Esophagus (tissue), 2 donors: Measurements from ENCODE around the gene PLCB4. TPM values are rescaled to one million over a fixed set of nuclear protein-coding genes. Genes with fewer than 3 reads are reported as not detected.

Source experiments
- H3K27ac ChIP-seq, 2 donors: one replicate each; pipeline ENCODE4 v1.5.1; 2013; ENCODE audit warnings: low read depth in 2 of 2, mild to moderate bottlenecking in 2 of 2, inconsistent platforms in 1 of 2, low read length in 1 of 2, moderate library complexity in 1 of 2
- H3K27me3 ChIP-seq, 2 donors: one replicate each; pipeline ENCODE4 v1.6.1; 2013; ENCODE audit warnings: low read length in 2 of 2, control low read depth in 1 of 2, mild to moderate bottlenecking in 1 of 2; ENCODE audit not compliant: insufficient read depth in 2 of 2, control insufficient read depth in 1 of 2
- H3K36me3 ChIP-seq, 2 donors: one replicate each; pipeline ENCODE4 v1.6.1; 2013; ENCODE audit warnings: low read length in 1 of 2; ENCODE audit not compliant: control insufficient read depth in 2 of 2, insufficient read depth in 2 of 2
- H3K4me1 ChIP-seq, 2 donors: one replicate each; pipeline ENCODE4 v1.6.1; 2013; ENCODE audit warnings: low read length in 1 of 2; ENCODE audit not compliant: control insufficient read depth in 2 of 2, insufficient read depth in 2 of 2
- H3K4me3 ChIP-seq, 2 donors: one replicate each; pipeline ENCODE4 v1.5.1; 2013; ENCODE audit warnings: low read length in 2 of 2, mild to moderate bottlenecking in 2 of 2, low read depth in 1 of 2, moderate library complexity in 1 of 2
- H3K9me3 ChIP-seq, 2 donors: one replicate each; pipeline ENCODE4 v1.6.1; 2013; ENCODE audit warnings: mild to moderate bottlenecking in 2 of 2, low read depth in 1 of 2, low read length in 1 of 2, moderate library complexity in 1 of 2; ENCODE audit not compliant: control insufficient read depth in 2 of 2, insufficient read depth in 1 of 2
- WGBS, 2 donors: extraction: QIAGEN DNeasy Blood & Tissue Kit; methylation state at CpG; one replicate each; pipeline ENCODE4 v1.1.7; 2013; 5-methylcytosine and 5-hydroxymethylcytosine counted together
- polyA plus RNA-seq, 2 donors: library from polyadenylated mRNA; stranded (reverse); fragments of 200-250 nt; gene quantifications; one replicate each; pipeline ENCODE4 v1.2.3, GENCODE V29; 2013
- donor health status: healthy with polysubstance abuse.
- donor health status: Bipolar disorder and iron deficiency.

Gene PLCB4
- polyA plus RNA-seq, 2 donors: 1.9 to 2.2 TPM

DNA sequence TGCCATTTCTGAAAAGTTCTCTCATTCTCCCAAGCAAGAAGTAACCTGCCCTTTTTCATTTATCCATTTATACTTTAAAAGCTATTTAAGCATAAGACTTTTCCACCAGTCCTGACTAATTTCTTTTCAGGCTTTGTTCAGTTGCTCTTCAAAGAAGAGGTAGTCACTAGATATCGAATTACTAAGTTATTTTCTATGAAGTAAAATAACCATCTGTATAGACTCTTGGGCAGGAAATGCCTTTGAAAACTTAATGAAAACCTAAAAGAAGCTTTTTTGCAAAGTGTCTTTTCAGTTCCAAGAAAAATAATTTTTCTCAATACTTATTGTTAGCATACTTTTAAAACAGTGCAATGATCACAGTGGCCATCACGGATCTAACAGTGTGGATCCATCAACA is 414.2 kb downstream of the PLCB4 start:
- H3K4me3 ChIP-seq: no peak overlapping the region
- H3K4me1 ChIP-seq: no peaks in the 10 kb centered on the region
- 44 to 67% methylated on average over 2 of the region's 2 CpGs for WGBS, 2 donors
- H3K27me3 ChIP-seq: no peaks in the 10 kb centered on the region
- no peaks in the 10 kb centered on the region for H3K9me3 ChIP-seq
- H3K36me3 ChIP-seq: no peaks in the 10 kb centered on the region
- H3K27ac ChIP-seq: no peak overlapping the region

DNA sequence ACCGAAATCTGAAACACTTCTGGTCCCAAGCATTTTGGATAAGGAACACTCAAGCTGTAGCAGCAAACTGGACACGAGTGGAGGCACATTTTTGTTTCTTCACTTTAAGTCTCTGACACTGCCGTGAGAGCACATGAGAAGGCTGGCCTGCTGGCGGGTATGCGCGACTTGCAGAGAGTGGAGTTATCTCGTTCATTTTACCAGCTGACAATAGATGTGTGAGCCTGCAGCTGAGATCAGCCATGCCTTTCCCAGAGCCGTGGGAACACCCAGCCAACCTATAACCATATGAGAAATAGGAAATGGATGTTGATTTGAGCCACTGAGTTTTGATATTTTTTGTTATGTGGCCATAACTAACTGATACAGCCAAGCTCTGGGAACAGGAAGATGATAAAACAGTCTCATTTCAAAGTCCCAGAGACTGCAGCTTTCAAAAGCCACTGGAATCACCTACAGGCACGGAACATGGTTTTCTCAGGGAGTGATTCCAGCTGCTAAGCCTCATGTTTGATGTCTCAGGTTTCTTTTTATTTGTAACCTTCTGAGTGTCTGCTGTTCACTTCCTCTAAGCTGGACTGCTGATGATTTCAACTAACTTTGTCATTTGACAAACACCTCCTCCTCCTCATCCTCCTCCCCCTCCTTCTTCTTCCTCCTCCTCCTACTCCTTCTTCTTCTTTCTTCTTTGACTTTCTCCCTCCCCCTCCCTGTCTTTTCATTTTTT is 416.9 kb downstream of the PLCB4 start:
- WGBS, 2 donors: 73 to 81% methylated on average over 9 of the region's 9 CpGs
- Histone ChIP-seq H3K27me3 (no peaks in the 10 kb centered on the region), H3K4me3 (no peak overlapping the region), H3K36me3 (no peaks in the 10 kb centered on the region), H3K27ac (no peak overlapping the region), H3K4me1 (no peaks in the 10 kb centered on the region), H3K9me3 (no peaks in the 10 kb centered on the region)

DNA sequence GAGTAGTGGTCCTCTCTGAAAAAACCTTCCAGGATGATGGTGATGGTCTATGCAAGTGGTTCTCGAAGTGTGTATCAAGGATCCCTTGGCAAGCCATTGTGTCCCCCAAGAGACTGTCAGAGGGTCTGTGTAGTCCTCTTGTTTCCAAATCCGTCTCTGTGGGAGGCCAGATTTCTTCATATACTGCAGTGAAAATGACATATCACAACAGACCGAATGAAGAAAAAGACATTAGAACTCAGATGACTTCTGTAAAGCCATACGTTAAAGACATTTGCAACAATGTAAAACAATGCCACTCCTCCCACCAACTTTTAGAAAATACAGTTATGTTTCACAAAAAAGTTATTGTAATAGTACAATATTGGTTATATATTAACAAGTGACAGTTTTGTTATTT is 418.3 kb downstream of the PLCB4 start:
- 80 to 82% methylated on average over 4 of the region's 4 CpGs for WGBS, 2 donors
- no peaks in the 10 kb centered on the region for H3K36me3 ChIP-seq

DNA sequence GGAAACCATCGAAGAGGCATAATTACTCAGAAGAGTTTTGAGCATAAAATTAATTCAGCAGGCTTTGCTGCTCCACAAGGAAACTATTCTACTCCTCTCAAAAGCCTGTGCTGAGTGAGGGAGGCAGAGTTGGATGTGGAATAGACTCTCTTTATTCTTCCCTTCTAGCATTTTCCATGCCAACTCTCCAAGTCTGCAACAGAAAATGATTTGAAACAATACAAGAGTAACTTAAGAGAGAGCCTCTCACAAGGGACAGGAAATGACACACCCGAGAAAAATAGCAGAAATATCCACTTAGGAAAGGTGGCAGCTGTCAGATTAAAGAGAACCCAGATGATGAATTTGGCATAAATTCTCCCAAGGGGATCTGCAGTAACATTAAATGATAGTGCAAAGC is 419.2 kb downstream of the PLCB4 start:
- H3K27ac ChIP-seq: no peak overlapping the region
- no peaks in the 10 kb centered on the region for H3K36me3 ChIP-seq
- no peaks in the 10 kb centered on the region for H3K27me3 ChIP-seq
- no peaks in the 10 kb centered on the region for H3K4me1 ChIP-seq
- H3K4me3 ChIP-seq: no peak overlapping the region
- WGBS, 2 donors: 42 to 52% methylated on average over 2 of the region's 2 CpGs
- no peaks in the 10 kb centered on the region for H3K9me3 ChIP-seq

More for the DNA sequence above, 418.3 kb downstream of the PLCB4 start:
- H3K9me3 ChIP-seq: no peaks in the 10 kb centered on the region
- no peaks in the 10 kb centered on the region for H3K4me1 ChIP-seq
- H3K4me3 ChIP-seq: no peak overlapping the region
- H3K27ac ChIP-seq: no peak overlapping the region
- no peaks in the 10 kb centered on the region for H3K27me3 ChIP-seq

DNA sequence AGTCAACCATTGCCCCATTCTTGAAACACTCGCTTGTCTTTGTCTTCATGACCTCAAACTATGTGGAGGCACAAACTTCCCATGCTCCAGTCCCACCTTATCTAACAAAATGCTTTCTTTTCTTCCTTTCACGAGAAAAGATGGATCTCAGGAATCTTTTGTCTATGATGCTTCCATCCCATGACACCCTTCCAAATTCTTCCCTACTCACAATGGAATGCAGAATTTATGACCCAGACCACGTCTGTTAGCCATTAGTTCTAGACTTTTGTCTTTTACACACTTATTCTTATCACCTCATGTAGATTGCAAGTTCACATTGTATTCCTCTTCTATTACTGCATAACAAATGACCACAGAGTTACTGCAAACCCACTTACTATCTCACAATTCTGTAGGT is 421.3 kb downstream of the PLCB4 start:
- Histone ChIP-seq H3K36me3 (no peaks in the 10 kb centered on the region), H3K4me3 (no peak overlapping the region), H3K27ac (no peak overlapping the region), H3K27me3 (no peaks in the 10 kb centered on the region), H3K4me1 (no peaks in the 10 kb centered on the region), H3K9me3 (no peaks in the 10 kb centered on the region)
- WGBS, 2 donors: 75 to 76% methylated on average over 3 of the region's 3 CpGs

DNA sequence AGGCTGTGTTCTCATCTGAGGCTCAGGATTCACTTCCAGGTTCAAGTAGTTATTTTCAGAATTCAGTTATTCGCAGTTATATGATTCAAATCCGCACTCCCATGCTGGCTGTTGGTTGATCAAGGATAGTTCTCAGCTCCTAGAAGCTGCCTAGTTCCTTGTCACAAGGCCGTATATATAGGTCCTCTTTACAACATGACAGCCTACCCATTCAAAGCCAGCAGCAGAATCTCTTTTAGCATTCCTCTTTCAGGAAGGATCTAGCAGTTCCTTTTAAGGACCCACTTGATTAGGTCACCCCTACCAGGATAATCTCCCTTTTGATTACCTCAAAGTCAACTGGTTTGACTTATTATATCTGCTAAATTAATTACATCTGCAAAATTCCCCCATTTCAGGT is 421.7 kb downstream of the PLCB4 start:
- 92 to 93% methylated on average over 3 of the region's 3 CpGs for WGBS, 2 donors
- no peaks in the 10 kb centered on the region for H3K27me3 ChIP-seq
- no peaks in the 10 kb centered on the region for H3K9me3 ChIP-seq
- no peak overlapping the region for H3K4me3 ChIP-seq
- H3K4me1 ChIP-seq: no peaks in the 10 kb centered on the region
- no peak overlapping the region for H3K27ac ChIP-seq
- H3K36me3 ChIP-seq: no peaks in the 10 kb centered on the region

DNA sequence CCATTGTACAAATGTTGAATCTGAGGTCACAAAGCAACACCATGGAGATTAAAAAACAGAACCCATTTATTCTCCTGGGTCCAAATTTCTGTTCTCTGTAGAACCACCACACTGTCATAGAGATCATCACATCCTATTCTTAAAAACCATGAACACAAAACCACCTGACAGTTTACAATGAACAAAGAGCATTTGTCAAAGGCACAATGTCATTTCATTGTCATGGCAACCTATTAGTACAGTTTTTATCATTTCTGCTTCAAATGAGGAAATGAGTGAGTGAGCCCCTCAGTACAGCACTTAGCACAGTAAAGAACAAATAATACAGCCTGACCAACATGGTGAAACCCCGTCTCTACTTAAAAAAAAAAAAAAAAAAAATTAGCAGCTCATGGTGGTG is 422.4 kb downstream of the PLCB4 start:
- Histone ChIP-seq H3K27me3 (no peaks in the 10 kb centered on the region), H3K27ac (no peak overlapping the region), H3K9me3 (no peaks in the 10 kb centered on the region), H3K36me3 (no peaks in the 10 kb centered on the region), H3K4me3 (no peak overlapping the region), H3K4me1 (no peaks in the 10 kb centered on the region)
- 64 to 67% methylated on average over 1 of the region's 1 CpG for WGBS, 2 donors

DNA sequence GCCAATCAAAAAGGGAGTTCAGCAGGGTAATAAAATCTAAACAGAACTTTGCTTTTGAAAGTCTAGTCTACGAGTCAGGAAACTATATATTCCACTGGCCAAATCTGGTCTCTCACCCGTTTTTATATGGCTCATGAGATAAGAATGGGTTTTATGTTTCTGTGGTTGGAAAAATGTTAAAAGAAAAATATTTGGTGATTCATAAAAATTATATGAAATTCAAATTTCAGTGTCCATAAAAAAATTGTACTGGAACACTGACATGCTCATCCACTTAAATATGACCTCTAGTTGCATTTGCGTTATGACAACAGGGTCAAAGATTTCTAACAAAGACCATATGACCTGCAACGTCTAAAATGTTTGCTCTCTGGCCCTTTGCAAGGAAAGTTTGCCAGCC is 423.2 kb downstream of the PLCB4 start:
- H3K4me1 ChIP-seq: no peaks in the 10 kb centered on the region
- 64 to 67% methylated on average over 4 of the region's 4 CpGs for WGBS, 2 donors
- H3K36me3 ChIP-seq: no peaks in the 10 kb centered on the region
- H3K4me3 ChIP-seq: no peak overlapping the region
- no peaks in the 10 kb centered on the region for H3K9me3 ChIP-seq
- H3K27me3 ChIP-seq: no peaks in the 10 kb centered on the region
- no peak overlapping the region for H3K27ac ChIP-seq

DNA sequence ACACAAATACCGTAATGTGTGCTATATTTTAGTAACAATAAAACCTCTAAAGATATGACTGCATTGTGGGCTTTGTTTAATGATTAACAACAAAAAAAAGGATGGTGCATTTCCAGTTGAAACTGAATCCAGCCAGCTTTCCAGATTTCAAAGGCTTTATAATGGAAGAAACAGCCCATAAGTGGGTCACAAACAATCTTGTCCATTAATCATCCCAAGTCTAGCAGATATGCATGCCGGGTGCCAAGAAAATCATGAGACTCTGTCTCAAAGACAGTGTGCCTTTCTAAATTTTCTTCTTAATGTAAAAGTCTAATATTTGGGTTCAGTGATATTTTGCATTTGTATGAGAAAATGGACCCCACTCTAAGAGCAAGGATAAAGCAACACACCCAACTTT is 424.9 kb downstream of the PLCB4 start:
- Histone ChIP-seq H3K4me1 (no peaks in the 10 kb centered on the region), H3K27ac (no peak overlapping the region), H3K27me3 (no peaks in the 10 kb centered on the region), H3K36me3 (no peaks in the 10 kb centered on the region), H3K4me3 (no peak overlapping the region), H3K9me3 (no peaks in the 10 kb centered on the region)
- 35 to 42% methylated on average over 2 of the region's 2 CpGs for WGBS, 2 donors

DNA sequence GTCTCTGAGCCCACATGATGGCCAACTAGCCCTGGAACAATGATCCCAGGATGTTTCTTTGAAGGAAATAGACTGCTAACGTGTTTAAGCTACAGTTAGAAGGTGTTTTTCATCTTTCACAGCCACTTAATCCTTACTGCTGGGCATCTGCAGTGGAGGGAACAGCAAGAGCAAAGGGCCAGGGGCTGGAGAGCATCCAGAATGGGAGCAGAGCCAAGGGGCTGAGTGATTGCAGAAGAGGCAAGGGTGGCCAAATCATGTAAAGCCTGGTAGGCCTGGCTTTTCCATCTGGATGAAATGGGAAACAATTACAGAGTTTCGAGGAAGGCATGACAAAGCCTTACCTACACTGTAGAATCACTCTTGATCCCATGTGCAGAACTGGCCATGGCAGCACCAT is 426.8 kb downstream of the PLCB4 start:
- no peaks in the 10 kb centered on the region for H3K27me3 ChIP-seq
- no peaks in the 10 kb centered on the region for H3K9me3 ChIP-seq
- no peaks in the 10 kb centered on the region for H3K36me3 ChIP-seq
- H3K4me3 ChIP-seq: no peak overlapping the region
- 53 to 58% methylated on average over 2 of the region's 2 CpGs for WGBS, 2 donors
- H3K4me1 ChIP-seq: no peaks in the 10 kb centered on the region
- no peak overlapping the region for H3K27ac ChIP-seq
